HFF-Myc (cell line): Measurements from ENCODE around the gene LRRC14B.

Experiments used
- DNase-seq: peaks from one replicate; pipeline ENCODE4 v3.0.0-alpha.2; 2011; ENCODE audit warnings: low read depth; ENCODE audit errors: extremely low read depth
- H3K4me3 ChIP-seq: replicated peaks from 2 replicates; pipeline ENCODE4 v1.5.1; 2011; ENCODE audit warnings: low read depth, mild to moderate bottlenecking, control low read depth, low read length
- CTCF ChIP-seq: IDR thresholded peaks from 2 replicates; pipeline ENCODE4 v1.5.1; 2012; ENCODE audit warnings: mild to moderate bottlenecking, low read depth, low read length, control low read depth; ENCODE audit errors: missing control alignments

The LRRC14B gene

GRCh38 chr5:155651-156410 is 35.5 kb upstream of the LRRC14B start:
- no peak for DNase-seq
- H3K4me3 ChIP-seq, result no peak overlapping the region
- TF ChIP-seq CTCF, result no peak

- H3K4me3 ChIP-seq, result no peak overlapping the region
- DNase-seq, result no peak
- no peak for TF ChIP-seq CTCF
Observed at GRCh38 chr5:156411-157072, 34.8 kb upstream of the LRRC14B start.

GRCh38 chr5:157126-157715 is 34.1 kb upstream of the LRRC14B start:
- TF ChIP-seq CTCF, result no peak
- no peak overlapping the region for H3K4me3 ChIP-seq
- DNase-seq, result no peak

GRCh38 chr5:157801-158200 is 33.5 kb upstream of the LRRC14B start:
- DNase-seq, result no peak
- TF ChIP-seq CTCF, result no peak
- no peak overlapping the region for H3K4me3 ChIP-seq

GRCh38 chr5:158807-159447 is 32.4 kb upstream of the LRRC14B start:
- no peak overlapping the region for H3K4me3 ChIP-seq
- TF ChIP-seq CTCF, result no peak
- DNase-seq, result no peak

- TF ChIP-seq CTCF, result no peak
- no peak overlapping the region for H3K4me3 ChIP-seq
- DNase-seq, result no peak
Observed at GRCh38 chr5:159448-160172, 31.7 kb upstream of the LRRC14B start.
